Measurements from ENCODE around the gene CABP1.
"Not testable (repeated sequence)": the region's sequence is repeated elsewhere in the genome, so short reads cannot be mapped to it uniquely, and the experiment has no call there.

CABP1 gene

DNA sequence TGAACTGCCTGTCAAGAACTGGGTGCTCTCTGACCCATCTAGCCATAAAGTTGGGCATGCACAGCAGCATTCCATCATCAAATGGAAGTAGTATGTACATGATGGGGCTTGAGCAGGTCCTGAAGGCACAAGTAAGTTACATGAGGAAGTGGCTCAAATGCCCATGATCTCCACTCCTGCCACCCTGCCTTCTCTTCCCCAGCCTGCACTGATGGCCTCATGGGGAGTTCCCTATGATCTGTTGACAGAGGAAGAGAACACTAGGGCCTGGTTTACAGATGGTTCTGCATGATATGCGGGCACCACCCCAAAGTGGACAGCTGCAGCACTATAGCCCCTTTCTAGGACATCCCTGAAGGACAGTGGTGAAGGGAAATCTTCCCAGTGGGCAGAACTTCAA lies 28.9 kb upstream of the CABP1 start:
- H3K4me1 ChIP-seq (ENCODE audit: control insufficient read depth, insufficient read depth, low read length, poor library complexity, severe bottlenecking); H3K4me3 ChIP-seq (ENCODE audit: extremely low read depth, insufficient read depth, low read length, poor library complexity, severe bottlenecking); H3K27ac ChIP-seq (ENCODE audit: low read depth, low read length, severe bottlenecking); H3K36me3 ChIP-seq (ENCODE audit: control insufficient read depth, insufficient read depth, low read length); H3K9me3 ChIP-seq (ENCODE audit: control insufficient read depth, low read length): not testable (repeated sequence)
- WGBS, 2 experiments (ENCODE audit: insufficient coverage in 2 of 2): 100% methylated on average over 1 of the region's 1 CpG; no CpG with 5 or more reads in 1 of the 2 experiments

DNA sequence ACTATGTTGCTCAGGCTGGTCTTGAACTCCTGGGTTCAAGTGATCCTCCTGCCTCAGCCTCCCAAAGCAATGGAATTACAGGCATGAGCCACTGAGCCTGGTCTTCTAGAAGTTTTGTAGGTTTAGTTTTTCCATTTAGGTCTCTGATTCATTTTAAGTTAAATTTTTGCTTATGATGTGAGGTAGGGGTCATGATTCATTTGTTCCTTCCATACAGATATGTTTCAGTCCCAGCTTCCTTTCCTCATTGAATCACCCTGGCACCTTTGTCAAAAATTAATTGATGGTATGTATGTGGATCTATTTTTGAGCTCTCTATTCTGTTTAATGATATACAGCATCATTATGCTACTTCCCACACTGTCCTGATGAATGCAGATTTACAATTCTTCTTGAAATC lies 25.6 kb upstream of the CABP1 start:
- Histone ChIP-seq H3K4me1 (ENCODE audit: control insufficient read depth, insufficient read depth, low read length, poor library complexity, severe bottlenecking) (no peaks in the 10 kb centered on the region), H3K27ac (ENCODE audit: low read depth, low read length, severe bottlenecking) (no peak overlapping the region), H3K4me3 (ENCODE audit: extremely low read depth, insufficient read depth, low read length, poor library complexity, severe bottlenecking) (no peak overlapping the region)

DNA sequence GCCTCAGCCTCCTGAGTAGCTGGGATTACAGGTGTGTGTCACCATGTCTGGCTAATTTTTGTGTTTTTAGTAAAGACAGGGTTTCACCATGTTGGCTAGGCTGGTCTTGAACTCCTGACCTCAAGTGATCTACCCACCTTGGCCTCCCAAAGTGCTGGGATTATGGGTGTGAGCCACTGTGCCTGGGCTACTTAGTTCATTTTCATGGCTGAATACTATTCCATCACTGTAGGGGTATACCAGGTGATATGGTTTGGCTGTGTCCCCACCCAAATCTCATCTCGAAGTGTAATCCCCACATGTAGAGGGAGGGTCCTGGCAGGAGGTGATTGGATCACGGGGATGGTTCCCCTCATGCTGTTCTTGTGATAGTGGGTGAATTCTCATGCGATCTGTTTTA lies 23.2 kb upstream of the CABP1 start:
- H3K4me3 ChIP-seq (ENCODE audit: extremely low read depth, insufficient read depth, low read length, poor library complexity, severe bottlenecking); H3K36me3 ChIP-seq (ENCODE audit: control insufficient read depth, insufficient read depth, low read length); H3K9me3 ChIP-seq (ENCODE audit: control insufficient read depth, low read length); H3K4me1 ChIP-seq (ENCODE audit: control insufficient read depth, insufficient read depth, low read length, poor library complexity, severe bottlenecking); H3K27ac ChIP-seq (ENCODE audit: low read depth, low read length, severe bottlenecking): not testable (repeated sequence)
- 100% methylated on average over 1 of the region's 3 CpGs for WGBS, 2 experiments (ENCODE audit: insufficient coverage in 2 of 2)

More for the DNA sequence above, 25.6 kb upstream of the CABP1 start:
- Histone ChIP-seq H3K36me3 (ENCODE audit: control insufficient read depth, insufficient read depth, low read length) (no peaks in the 10 kb centered on the region), H3K9me3 (ENCODE audit: control insufficient read depth, low read length) (no peaks in the 10 kb centered on the region)

DNA sequence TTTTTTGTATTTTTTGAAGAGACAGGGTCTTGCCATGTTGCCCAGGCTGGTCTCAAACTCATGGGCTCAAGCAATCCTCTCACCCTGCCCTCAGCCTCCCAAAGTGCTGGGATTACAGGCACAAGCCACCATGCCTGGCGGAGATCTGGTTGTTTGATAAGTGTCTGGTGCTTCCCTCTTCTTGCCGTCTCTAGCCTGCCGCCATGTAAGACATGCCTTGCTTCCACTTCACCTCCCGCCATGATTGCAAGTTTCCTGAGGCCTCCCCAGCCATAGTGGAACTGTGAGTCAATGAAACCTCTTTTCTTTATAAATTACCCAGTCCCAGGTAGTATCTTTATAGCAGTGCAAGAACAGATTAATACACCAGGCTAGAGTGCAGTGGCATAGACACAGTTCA lies 22.7 kb upstream of the CABP1 start:
- 92% methylated on average over 4 of the region's 4 CpGs; no CpG with 5 or more reads in 1 of the 2 experiments for WGBS, 2 experiments (ENCODE audit: insufficient coverage in 2 of 2)
- H3K4me1 ChIP-seq (ENCODE audit: control insufficient read depth, insufficient read depth, low read length, poor library complexity, severe bottlenecking); H3K27ac ChIP-seq (ENCODE audit: low read depth, low read length, severe bottlenecking); H3K4me3 ChIP-seq (ENCODE audit: extremely low read depth, insufficient read depth, low read length, poor library complexity, severe bottlenecking); H3K9me3 ChIP-seq (ENCODE audit: control insufficient read depth, low read length); H3K36me3 ChIP-seq (ENCODE audit: control insufficient read depth, insufficient read depth, low read length): not testable (repeated sequence)

DNA sequence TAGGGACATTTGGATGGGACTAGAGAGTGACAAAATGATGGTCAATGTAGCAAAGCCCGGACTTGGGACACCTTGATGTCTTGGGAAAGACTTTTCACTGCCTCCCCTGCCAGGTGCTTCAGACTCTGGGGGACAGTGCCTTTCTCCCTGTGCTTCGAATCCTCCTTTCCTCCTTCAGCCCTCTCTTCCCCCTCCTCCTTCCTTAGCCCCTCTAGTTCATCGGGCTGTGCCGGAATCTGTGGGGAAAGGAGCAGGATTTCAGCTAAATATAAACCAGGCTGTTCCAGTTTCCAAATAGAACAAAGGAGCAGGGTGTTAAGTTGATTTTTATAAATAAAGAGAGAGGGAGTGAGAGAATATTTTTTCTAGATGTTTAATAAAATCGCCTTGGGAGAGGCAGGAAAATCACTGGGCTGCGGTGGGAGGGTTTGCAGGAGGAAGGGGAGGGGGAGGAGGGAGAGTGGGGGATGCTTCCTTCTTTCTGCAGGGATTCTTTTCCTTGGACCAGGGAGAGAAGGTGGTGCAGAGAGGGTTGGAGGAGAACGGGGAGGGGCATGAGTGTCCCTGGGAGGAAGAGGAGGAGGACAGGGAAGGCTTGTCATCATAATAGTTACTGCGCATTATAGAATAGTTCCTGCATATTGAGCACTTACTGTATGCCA lies 21.3 kb upstream of the CABP1 start:
- no peaks in the 10 kb centered on the region for H3K4me1 ChIP-seq (ENCODE audit: control insufficient read depth, insufficient read depth, low read length, poor library complexity, severe bottlenecking)
- H3K27ac ChIP-seq (ENCODE audit: low read depth, low read length, severe bottlenecking): no peak overlapping the region
- no peaks in the 10 kb centered on the region for H3K36me3 ChIP-seq (ENCODE audit: control insufficient read depth, insufficient read depth, low read length)
- no peaks in the 10 kb centered on the region for H3K9me3 ChIP-seq (ENCODE audit: control insufficient read depth, low read length)
- H3K4me3 ChIP-seq (ENCODE audit: extremely low read depth, insufficient read depth, low read length, poor library complexity, severe bottlenecking): no peak overlapping the region
- WGBS, 2 experiments (ENCODE audit: insufficient coverage in 2 of 2): 33 to 42% methylated on average over 4 of the region's 8 CpGs

DNA sequence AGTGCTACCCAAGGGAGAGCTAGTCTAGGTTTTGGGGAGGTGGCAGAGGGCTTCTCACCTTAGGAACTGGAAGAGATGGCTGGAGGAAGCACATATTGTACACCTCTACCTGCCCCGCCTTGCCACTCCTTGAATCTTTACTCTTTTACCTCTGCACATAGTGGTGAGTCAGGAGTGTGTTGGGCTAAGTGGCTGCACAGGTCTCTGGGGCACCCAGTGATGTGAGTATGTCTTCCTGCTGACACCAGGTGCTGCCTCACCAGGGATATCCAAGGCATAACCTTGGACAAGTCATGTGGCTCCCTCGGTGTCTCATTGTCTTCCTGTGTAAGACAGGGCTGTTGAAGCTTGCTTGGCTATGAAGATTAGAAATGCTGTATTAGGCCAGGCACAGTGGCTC lies 19.8 kb upstream of the CABP1 start:
- no peaks in the 10 kb centered on the region for H3K36me3 ChIP-seq (ENCODE audit: control insufficient read depth, insufficient read depth, low read length)
- 75% methylated on average over 1 of the region's 2 CpGs; no CpG with 5 or more reads in 1 of the 2 experiments for WGBS, 2 experiments (ENCODE audit: insufficient coverage in 2 of 2)
- H3K4me1 ChIP-seq (ENCODE audit: control insufficient read depth, insufficient read depth, low read length, poor library complexity, severe bottlenecking): no peaks in the 10 kb centered on the region
- no peak overlapping the region for H3K27ac ChIP-seq (ENCODE audit: low read depth, low read length, severe bottlenecking)
- H3K4me3 ChIP-seq (ENCODE audit: extremely low read depth, insufficient read depth, low read length, poor library complexity, severe bottlenecking): no peak overlapping the region
- no peaks in the 10 kb centered on the region for H3K9me3 ChIP-seq (ENCODE audit: control insufficient read depth, low read length)

DNA sequence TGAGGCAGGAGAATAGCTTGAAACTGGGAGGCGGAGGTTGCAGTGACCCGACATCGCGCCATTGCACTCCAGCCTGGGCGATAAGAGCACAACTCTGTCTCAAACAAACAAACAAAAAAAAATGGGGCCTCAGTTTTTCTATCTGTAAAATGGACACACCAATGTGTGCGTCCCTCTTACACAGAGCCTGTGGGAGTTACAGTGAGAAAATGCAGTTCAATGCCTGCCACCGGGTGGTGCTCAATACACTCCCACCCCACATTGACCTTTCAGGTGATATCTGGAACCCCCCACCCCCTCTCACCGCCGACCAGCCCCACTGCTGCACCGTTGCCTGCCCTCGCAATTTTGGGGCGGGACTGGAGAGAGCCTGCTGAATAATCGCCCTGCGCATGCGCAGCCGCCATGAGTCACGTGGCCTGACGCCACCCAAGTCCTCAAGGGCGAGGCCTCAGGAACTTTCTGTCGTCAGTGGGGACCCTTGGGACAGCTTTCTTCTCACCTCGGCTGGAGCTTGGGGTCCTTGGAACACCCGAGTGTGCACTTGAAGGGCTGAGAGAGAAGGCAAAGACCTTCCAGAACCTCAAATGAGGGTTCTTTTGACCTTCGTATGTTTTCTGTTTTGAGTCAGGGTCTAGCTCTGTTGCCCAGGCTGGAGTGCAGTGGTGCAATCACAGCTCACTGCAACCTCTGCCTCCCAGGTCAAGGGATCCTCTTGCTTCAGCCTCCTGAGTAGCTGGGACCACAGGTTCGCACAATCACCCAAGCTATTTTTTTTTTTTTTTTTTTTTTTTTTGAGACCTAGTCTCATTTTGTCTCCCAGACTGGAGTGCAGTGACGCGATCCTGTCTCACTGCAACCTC lies 14.6 kb upstream of the CABP1 start:
- no peak overlapping the region for H3K27ac ChIP-seq (ENCODE audit: low read depth, low read length, severe bottlenecking)
- H3K4me1 ChIP-seq (ENCODE audit: control insufficient read depth, insufficient read depth, low read length, poor library complexity, severe bottlenecking): no peaks in the 10 kb centered on the region
- no peaks in the 10 kb centered on the region for H3K36me3 ChIP-seq (ENCODE audit: control insufficient read depth, insufficient read depth, low read length)
- H3K9me3 ChIP-seq (ENCODE audit: control insufficient read depth, low read length): no peaks in the 10 kb centered on the region
- WGBS, 2 experiments (ENCODE audit: insufficient coverage in 2 of 2): 91 to 95% methylated on average over 16 to 19 of the region's 26 CpGs
- H3K4me3 ChIP-seq (ENCODE audit: extremely low read depth, insufficient read depth, low read length, poor library complexity, severe bottlenecking): no peak overlapping the region

DNA sequence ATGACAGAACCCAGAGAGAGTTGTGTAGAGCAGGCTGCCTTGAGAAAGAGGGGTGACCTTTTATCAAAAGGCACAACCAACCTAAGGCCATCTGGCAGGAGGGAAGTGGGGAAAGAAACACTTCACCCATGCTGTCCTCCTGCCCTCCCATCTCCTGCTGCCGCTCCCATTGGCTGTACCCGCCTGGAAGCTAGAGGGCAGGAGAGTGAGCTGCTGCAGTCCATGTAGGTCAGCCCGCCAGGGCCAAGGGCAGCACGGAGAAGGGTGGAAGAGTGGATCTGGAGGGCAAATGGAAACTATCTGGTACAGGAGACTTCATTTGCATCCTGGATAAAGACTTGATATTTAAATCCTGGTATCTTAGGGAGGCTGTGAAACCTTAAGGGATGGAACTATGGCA lies 11.5 kb upstream of the CABP1 start:
- WGBS, 2 experiments (ENCODE audit: insufficient coverage in 2 of 2): 53 to 54% methylated on average over 2 of the region's 4 CpGs
- H3K9me3 ChIP-seq (ENCODE audit: control insufficient read depth, low read length): no peaks in the 10 kb centered on the region
- no peaks in the 10 kb centered on the region for H3K36me3 ChIP-seq (ENCODE audit: control insufficient read depth, insufficient read depth, low read length)

DNA sequence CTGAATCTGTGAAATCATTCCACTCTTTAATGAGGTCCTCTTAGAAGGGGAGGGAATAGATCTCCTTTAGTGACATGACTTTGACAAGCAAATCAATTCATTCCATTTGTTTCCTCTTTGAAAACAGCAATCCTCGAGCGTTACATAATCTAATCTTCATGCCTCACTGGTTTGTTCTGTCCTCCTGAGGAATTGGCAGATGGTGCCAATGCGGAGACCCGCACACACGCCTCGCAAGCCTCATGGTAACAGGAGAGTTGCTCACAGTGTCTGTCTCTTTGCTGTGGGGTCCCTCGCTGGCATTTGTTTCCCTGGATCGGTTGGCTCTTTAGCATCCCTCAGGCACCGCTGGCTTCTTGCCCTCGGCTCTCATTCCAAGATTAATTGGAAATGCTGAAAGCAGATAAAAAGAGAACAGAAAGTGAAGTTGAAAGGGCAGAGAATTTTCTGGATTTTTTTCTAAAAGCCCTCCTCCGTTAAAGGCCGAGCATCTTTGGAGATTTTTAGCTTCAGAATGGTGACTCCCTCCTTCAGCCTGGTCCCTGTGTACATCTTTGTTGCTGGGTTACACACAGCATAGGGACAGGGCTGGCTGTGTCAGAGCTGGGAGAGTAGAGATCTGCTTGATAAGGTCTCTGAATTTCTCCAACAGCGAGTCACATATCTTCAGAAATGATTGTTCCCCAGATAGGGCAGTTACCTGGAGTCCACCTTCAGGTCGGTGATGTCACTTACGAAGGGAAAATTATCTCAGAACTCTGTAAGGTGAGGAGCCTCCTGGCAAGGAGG lies 10.1 kb upstream of the CABP1 start:
- no peaks in the 10 kb centered on the region for H3K36me3 ChIP-seq (ENCODE audit: control insufficient read depth, insufficient read depth, low read length)
- no peaks in the 10 kb centered on the region for H3K9me3 ChIP-seq (ENCODE audit: control insufficient read depth, low read length)
- H3K4me3 ChIP-seq (ENCODE audit: extremely low read depth, insufficient read depth, low read length, poor library complexity, severe bottlenecking): no peak overlapping the region
- no peaks in the 10 kb centered on the region for H3K4me1 ChIP-seq (ENCODE audit: control insufficient read depth, insufficient read depth, low read length, poor library complexity, severe bottlenecking)
- H3K27ac ChIP-seq (ENCODE audit: low read depth, low read length, severe bottlenecking): no peak overlapping the region
- 89% methylated on average over 14 to 15 of the region's 15 CpGs for WGBS, 2 experiments (ENCODE audit: insufficient coverage in 2 of 2)

More for the DNA sequence above, 11.5 kb upstream of the CABP1 start:
- Histone ChIP-seq H3K4me3 (ENCODE audit: extremely low read depth, insufficient read depth, low read length, poor library complexity, severe bottlenecking) (no peak overlapping the region), H3K4me1 (ENCODE audit: control insufficient read depth, insufficient read depth, low read length, poor library complexity, severe bottlenecking) (no peaks in the 10 kb centered on the region), H3K27ac (ENCODE audit: low read depth, low read length, severe bottlenecking) (no peak overlapping the region)

DNA sequence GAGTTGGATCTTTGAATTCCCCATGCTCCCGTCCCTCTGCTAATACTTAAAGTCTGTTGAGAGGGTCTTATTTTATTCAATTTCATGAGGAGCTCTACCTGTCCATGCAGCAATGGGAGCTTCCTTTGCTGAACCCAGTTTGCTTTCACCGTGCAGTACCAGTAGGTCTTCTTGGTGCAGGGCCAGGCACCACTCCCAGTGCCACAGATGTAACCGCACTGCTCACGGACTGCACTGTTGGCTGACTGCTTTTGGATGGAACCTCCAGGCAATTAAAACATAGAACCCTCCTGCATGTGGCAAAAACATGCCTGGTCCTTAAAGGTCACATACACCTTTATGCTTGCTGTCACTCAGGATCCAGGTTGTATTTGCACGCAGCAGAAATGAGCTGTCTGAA lies 9.3 kb upstream of the CABP1 start:
- Histone ChIP-seq H3K4me1 (ENCODE audit: control insufficient read depth, insufficient read depth, low read length, poor library complexity, severe bottlenecking) (no peaks in the 10 kb centered on the region), H3K9me3 (ENCODE audit: control insufficient read depth, low read length) (no peaks in the 10 kb centered on the region), H3K36me3 (ENCODE audit: control insufficient read depth, insufficient read depth, low read length) (no peaks in the 10 kb centered on the region), H3K4me3 (ENCODE audit: extremely low read depth, insufficient read depth, low read length, poor library complexity, severe bottlenecking) (no peak overlapping the region), H3K27ac (ENCODE audit: low read depth, low read length, severe bottlenecking) (no peak overlapping the region)
- WGBS, 2 experiments (ENCODE audit: insufficient coverage in 2 of 2): 33 to 45% methylated on average over 3 to 4 of the region's 5 CpGs
